Skeletal muscle satellite cell (primary cell): ENCODE data around the gene DHX15. TPM values are rescaled to one million over a fixed set of nuclear protein-coding genes. Genes with fewer than 3 reads are reported as not detected.
A peak's percentile ranks its signal among the peaks of the same experiment; 100 is the strongest.

Experiments
- H3K27me3 ChIP-seq: 2 replicates; pipeline ENCODE4 v1.7.0; 2013; ENCODE audit warnings: low read length; ENCODE audit not compliant: control insufficient read depth, insufficient read depth
- H3K36me3 ChIP-seq: 2 replicates; pipeline ENCODE4 v1.7.0; 2013; ENCODE audit warnings: mild to moderate bottlenecking, control low read depth, low read length; ENCODE audit not compliant: insufficient read depth
- H3K4me1 ChIP-seq: 2 replicates; pipeline ENCODE4 v1.7.0; 2013; ENCODE audit warnings: low read length; ENCODE audit not compliant: control insufficient read depth, insufficient read depth
- H3K4me2 ChIP-seq: 2 replicates; pipeline ENCODE4 v1.7.0; 2013; ENCODE audit warnings: mild to moderate bottlenecking, low read length
- H3K4me3 ChIP-seq: 2 replicates; pipeline ENCODE4 v1.7.0; 2013; ENCODE audit warnings: low read length
- H3K9ac ChIP-seq: 2 replicates; pipeline ENCODE4 v1.7.0; 2013; ENCODE audit warnings: mild to moderate bottlenecking, low read depth, low read length, moderate library complexity
- H3K9me3 ChIP-seq: replicated peaks from 2 replicates; pipeline ENCODE4 v1.7.0; 2013; ENCODE audit warnings: mild to moderate bottlenecking, control low read depth, low read length
- total RNA-seq: library from RNA; depleted of rRNA; stranded (reverse); fragments of >200 nt; gene quantifications from 2 replicates; pipeline ENCODE4 v1.2.3, GENCODE V29; 2012; rRNA removed

DHX15 gene
- 143 and 146 TPM in 2 replicates for total RNA-seq

DNA sequence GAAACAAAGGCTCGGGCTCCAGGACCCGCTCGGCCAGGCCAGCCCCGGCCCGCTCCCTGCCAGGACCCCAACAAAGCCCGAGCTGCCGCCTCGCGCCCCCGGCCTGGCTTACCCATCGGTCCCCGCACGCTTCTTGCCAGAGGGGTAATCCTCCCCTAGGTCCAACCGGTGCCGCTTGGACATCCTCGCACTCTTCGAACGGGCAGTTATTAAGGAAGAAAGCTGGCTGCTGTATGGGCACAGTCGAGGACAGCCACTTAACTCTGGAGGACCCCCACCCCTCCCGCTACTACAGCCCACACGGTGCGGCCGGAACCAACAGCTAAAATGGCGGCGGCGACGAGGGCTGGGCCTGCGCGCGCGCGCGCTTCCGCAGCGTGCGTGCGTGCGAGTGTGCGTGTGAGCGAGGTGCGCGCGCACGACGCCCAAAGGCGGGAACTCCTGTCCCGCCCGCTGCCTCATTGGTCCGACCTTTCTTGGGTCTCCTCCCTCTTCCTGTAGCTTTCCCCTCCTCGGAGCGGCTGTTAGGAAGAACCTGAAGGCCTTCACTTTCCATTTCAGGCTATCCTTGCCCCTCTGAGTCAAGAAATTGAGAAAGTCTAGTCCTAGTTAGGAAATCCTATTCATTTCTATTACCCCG lies at the start of gene DHX15:
Gene DHX15, minus strand, starts transcription at position 344 of the 640 bp plus-strand sequence. Its CDS starts 161 bp downstream, at position 183.
- H3K9ac ChIP-seq, result peak within 1 kb of the TSS; percentile 100
- H3K4me1 ChIP-seq, result peaks cover 11% of the 10 kb centered on the region
- peak within 1 kb of the TSS; percentile 93 for H3K4me3 ChIP-seq
- no peaks in the 10 kb centered on the region for H3K27me3 ChIP-seq
- H3K36me3 ChIP-seq, result no peaks in the 10 kb centered on the region
- no peaks in the 10 kb centered on the region for H3K9me3 ChIP-seq
- peak within 1 kb of the TSS; percentile 83 for H3K4me2 ChIP-seq

GRCh38 chr4:24632011-24632410 lies 47.7 kb upstream of the DHX15 start:
- Histone ChIP-seq H3K4me1 (no peaks in the 10 kb centered on the region), H3K4me3 (no peak overlapping the region), H3K9me3 (no peaks in the 10 kb centered on the region), H3K27me3 (no peaks in the 10 kb centered on the region), H3K36me3 (no peaks in the 10 kb centered on the region), H3K9ac (no peak overlapping the region), H3K4me2 (no peak overlapping the region)

DNA sequence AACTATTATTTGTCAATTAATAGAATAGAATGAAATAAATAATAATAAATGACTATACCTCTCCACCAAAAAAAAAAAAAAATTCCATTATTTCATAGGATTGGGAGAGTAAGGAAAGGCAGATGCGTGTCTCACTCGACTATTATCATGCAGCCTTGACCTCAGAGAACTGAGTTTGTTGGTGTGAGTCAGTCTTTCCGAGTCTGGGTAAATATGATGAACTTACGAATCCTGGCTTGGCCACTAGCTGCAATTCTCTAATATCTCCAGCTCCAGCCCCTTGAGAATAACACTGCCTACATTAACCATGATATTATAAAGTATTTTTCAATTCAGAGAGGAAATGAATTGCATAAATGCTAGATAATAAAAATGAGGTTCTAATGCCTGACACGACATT lies 46.6 kb upstream of the DHX15 start:
- Histone ChIP-seq H3K4me3 (no peak overlapping the region), H3K9ac (no peak overlapping the region), H3K27me3 (no peaks in the 10 kb centered on the region), H3K4me1 (no peaks in the 10 kb centered on the region), H3K9me3 (no peaks in the 10 kb centered on the region), H3K4me2 (no peak overlapping the region), H3K36me3 (no peaks in the 10 kb centered on the region)

DNA sequence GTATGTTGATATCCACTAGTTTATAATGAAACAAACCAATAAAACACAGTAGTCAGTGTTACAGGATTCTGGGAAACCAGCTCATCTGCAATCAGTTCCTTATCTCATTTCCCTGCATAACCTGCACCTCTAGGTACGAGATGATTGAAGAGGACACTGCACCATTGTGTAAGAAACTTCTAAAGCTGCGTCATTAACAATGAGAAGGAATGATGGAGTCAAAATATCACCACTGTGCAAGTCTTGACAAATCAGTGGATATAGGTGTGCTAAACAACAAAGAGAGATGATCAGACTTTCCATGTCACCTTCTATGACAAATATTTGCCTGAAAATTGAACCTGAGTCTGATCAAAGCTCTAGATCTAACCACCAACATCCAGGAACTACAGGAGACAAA lies 40.7 kb upstream of the DHX15 start:
- Histone ChIP-seq H3K9ac (no peak overlapping the region), H3K36me3 (no peaks in the 10 kb centered on the region), H3K4me2 (no peak overlapping the region), H3K9me3 (no peaks in the 10 kb centered on the region), H3K27me3 (peaks cover 5% of the 10 kb centered on the region), H3K4me3 (no peak overlapping the region), H3K4me1 (no peaks in the 10 kb centered on the region)

- Histone ChIP-seq H3K4me2 (no peak overlapping the region), H3K27me3 (peaks cover 5% of the 10 kb centered on the region), H3K4me1 (no peaks in the 10 kb centered on the region), H3K36me3 (no peaks in the 10 kb centered on the region), H3K4me3 (no peak overlapping the region), H3K9me3 (no peaks in the 10 kb centered on the region), H3K9ac (no peak overlapping the region)
Measured at GRCh38 chr4:24624381-24624780, 40.0 kb upstream of the DHX15 start.

DNA sequence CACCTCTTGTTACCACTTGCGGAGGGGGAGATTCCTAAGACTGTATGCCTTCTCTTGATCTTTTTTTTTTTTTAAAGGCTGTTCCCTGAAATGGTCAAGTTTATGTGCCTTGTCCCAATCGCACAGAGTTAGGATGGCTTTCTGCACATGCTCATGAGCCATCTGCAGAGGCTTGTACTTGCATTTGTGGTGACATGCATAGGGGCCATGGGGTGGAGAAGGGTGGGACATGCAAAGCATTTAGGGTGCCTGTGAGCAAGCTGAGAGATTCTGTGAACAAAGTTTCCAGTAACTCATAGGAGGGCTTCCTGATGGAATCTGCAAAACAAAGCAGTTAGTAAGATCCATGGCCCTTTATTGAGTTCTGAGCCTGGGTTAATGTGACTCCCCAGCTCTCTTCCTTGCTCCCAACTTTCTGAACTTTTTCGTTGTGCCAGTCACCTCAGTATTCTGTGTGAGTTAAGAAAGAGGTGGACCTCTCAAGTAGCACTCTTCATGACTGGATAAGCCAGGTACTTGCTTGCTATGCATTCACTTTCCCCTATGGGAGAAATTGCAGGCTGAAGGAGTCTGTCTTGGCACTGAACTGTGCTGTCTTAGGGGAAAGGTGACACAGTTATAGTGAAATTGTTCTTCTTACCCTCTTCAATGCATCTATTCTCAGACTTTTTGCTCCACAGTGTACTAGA lies 37.9 kb upstream of the DHX15 start:
- Histone ChIP-seq H3K36me3 (no peaks in the 10 kb centered on the region), H3K4me1 (no peaks in the 10 kb centered on the region), H3K27me3 (peaks cover 5% of the 10 kb centered on the region), H3K4me2 (no peak overlapping the region), H3K9ac (no peak overlapping the region), H3K9me3 (no peaks in the 10 kb centered on the region), H3K4me3 (no peak overlapping the region)

- no peaks in the 10 kb centered on the region for H3K9me3 ChIP-seq
- H3K27me3 ChIP-seq, result peaks cover 3% of the 10 kb centered on the region
- no peak overlapping the region for H3K4me2 ChIP-seq
- H3K36me3 ChIP-seq, result no peaks in the 10 kb centered on the region
- H3K9ac ChIP-seq, result no peak overlapping the region
- H3K4me1 ChIP-seq, result no peaks in the 10 kb centered on the region
- no peak overlapping the region for H3K4me3 ChIP-seq
Measured at GRCh38 chr4:24615977-24616376, 31.6 kb upstream of the DHX15 start.

DNA sequence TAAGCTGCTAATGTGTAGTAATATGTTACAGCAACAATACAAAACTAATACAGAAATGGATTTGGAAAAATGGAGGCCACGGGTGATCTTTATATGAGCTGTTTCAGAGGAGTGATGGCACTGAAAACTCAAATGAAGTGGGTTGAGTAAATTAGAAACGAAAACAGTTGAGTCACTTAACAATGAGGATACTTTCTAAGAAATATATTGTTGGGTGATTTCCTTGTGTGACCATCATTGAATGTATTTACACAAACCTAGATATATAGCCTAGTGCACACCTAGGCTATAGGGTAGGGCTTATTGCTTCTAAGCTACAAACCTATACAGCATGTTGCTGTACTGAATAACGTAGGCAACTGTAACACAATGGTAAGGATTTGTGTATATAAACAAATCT lies 30.5 kb upstream of the DHX15 start:
- Histone ChIP-seq H3K4me1 (no peaks in the 10 kb centered on the region), H3K4me2 (no peak overlapping the region), H3K36me3 (no peaks in the 10 kb centered on the region), H3K9me3 (no peaks in the 10 kb centered on the region), H3K9ac (no peak overlapping the region), H3K27me3 (peaks cover 3% of the 10 kb centered on the region), H3K4me3 (no peak overlapping the region)

DNA sequence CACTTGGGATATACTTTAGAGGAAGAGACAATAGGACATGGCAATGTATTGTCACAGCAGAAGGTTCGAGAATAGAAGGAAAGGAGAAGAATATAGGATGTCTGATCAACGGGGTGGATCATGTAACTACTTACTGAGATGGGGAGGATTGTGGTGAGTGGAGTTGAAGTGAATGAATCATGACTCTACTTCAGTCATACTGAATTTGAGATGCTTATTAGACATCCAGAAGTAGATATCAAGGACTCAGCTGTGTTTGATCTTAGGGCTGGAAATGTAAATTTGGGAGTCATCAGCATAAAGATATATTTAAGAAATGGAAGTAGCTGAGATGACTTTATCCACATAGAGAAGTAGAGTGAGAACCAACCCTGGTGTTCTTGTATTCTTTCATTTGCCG lies 29.1 kb upstream of the DHX15 start:
- Histone ChIP-seq H3K27me3 (peaks cover 3% of the 10 kb centered on the region), H3K9me3 (no peaks in the 10 kb centered on the region), H3K4me2 (no peak overlapping the region), H3K4me3 (no peak overlapping the region), H3K9ac (no peak overlapping the region), H3K36me3 (no peaks in the 10 kb centered on the region), H3K4me1 (no peaks in the 10 kb centered on the region)

DNA sequence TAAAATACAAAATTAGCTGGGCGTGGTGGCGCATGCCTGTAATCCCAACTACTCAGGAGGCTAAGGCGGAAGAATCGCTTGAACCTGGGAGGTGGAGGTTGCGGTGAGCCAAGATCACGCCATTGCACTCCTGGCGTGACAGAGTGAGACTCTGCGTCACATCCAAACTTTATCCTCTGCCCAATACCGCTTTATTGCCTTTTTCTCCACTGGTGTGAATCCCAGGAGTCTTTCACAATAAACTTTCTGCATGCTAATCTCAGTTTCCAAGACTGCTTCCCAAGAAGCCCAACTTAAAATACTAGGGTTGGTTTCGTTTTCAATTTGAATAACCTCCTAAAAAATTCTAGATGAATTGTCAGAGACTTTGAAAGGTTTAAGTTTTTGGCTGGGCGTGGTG lies 27.2 kb upstream of the DHX15 start:
- Histone ChIP-seq H3K4me1 (no peaks in the 10 kb centered on the region), H3K4me3 (no peak overlapping the region), H3K36me3 (no peaks in the 10 kb centered on the region), H3K27me3 (peaks cover 3% of the 10 kb centered on the region), H3K9ac (no peak overlapping the region), H3K4me2 (no peak overlapping the region), H3K9me3 (no peaks in the 10 kb centered on the region)

- Histone ChIP-seq H3K4me3 (no peak overlapping the region), H3K4me2 (no peak overlapping the region), H3K36me3 (no peaks in the 10 kb centered on the region), H3K9me3 (no peaks in the 10 kb centered on the region), H3K4me1 (no peaks in the 10 kb centered on the region), H3K27me3 (no peaks in the 10 kb centered on the region), H3K9ac (no peak overlapping the region)
Measured at GRCh38 chr4:24607334-24607733, 23.0 kb upstream of the DHX15 start.

GRCh38 chr4:24605216-24605615 lies 20.9 kb upstream of the DHX15 start:
- Histone ChIP-seq H3K9me3 (no peaks in the 10 kb centered on the region), H3K4me3 (no peak overlapping the region), H3K36me3 (no peaks in the 10 kb centered on the region), H3K4me1 (no peaks in the 10 kb centered on the region), H3K9ac (no peak overlapping the region), H3K27me3 (no peaks in the 10 kb centered on the region), H3K4me2 (no peak overlapping the region)
